Nephron progenitor cell (in vitro differentiated cells): ENCODE measurements around the gene NRCAM.

ENCODE experiments used
- DNase-seq: peaks from one replicate; pipeline ENCODE4 v3.0.0; 2021
- H3K27ac Mint-ChIP-seq: 2 replicates; pipeline ENCODE4 v1.8.0; 2021; ENCODE audit warnings: mild to moderate bottlenecking, moderate library complexity, mixed read lengths
- H3K27me3 Mint-ChIP-seq: 2 replicates; pipeline ENCODE4 v1.8.0; 2021; ENCODE audit warnings: mild to moderate bottlenecking, low read depth, mixed read lengths; ENCODE audit not compliant: poor library complexity
- H3K36me3 Mint-ChIP-seq: 2 replicates; pipeline ENCODE4 v1.8.0; 2021; ENCODE audit warnings: low read depth, mixed read lengths
- H3K4me1 Mint-ChIP-seq: 2 replicates; pipeline ENCODE4 v1.8.0; 2021; ENCODE audit warnings: mixed read lengths
- H3K4me3 Mint-ChIP-seq: 2 replicates; pipeline ENCODE4 v1.8.0; 2021; ENCODE audit warnings: mild to moderate bottlenecking, moderate library complexity, mixed read lengths
- H3K9me3 Mint-ChIP-seq: 2 replicates; pipeline ENCODE4 v1.8.0; 2021; ENCODE audit warnings: mild to moderate bottlenecking, moderate library complexity, mixed read lengths
- TF ChIP-seq, protein P1 (sequence below): fragments of 200-600 bp; sonication (generic); IDR thresholded peaks from 2 replicates; pipeline ENCODE4 v1.5.0; 2021; ENCODE audit warnings: antibody characterized with exemption

Gene NRCAM

DNA sequence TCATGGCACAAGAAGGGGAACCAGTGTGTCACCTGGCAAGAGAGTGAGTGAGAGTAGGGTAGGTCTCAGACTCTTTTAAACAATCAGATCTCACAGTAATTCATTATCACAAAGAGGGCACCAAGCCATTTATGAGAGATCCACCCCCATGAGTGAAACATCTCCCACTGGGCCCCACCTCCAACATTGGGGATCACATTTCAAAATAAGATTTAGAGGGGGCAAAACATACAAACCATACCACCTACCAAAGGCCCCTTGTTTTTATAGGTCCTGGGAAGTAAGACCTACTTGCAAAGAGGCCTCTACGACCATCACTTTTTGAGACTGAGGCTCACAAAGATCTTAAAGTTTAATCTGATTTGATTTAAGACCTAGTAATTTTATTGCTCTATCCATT, 134.9 kb downstream of the NRCAM start:
- H3K27me3 Mint-ChIP-seq: no peaks in the 10 kb centered on the region
- H3K4me3 Mint-ChIP-seq: no peak overlapping the region
- peaks cover 21% of the 10 kb centered on the region for H3K4me1 Mint-ChIP-seq
- TF ChIP-seq, protein P1, sequence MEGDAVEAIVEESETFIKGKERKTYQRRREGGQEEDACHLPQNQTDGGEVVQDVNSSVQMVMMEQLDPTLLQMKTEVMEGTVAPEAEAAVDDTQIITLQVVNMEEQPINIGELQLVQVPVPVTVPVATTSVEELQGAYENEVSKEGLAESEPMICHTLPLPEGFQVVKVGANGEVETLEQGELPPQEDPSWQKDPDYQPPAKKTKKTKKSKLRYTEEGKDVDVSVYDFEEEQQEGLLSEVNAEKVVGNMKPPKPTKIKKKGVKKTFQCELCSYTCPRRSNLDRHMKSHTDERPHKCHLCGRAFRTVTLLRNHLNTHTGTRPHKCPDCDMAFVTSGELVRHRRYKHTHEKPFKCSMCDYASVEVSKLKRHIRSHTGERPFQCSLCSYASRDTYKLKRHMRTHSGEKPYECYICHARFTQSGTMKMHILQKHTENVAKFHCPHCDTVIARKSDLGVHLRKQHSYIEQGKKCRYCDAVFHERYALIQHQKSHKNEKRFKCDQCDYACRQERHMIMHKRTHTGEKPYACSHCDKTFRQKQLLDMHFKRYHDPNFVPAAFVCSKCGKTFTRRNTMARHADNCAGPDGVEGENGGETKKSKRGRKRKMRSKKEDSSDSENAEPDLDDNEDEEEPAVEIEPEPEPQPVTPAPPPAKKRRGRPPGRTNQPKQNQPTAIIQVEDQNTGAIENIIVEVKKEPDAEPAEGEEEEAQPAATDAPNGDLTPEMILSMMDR: no peak
- no peaks in the 10 kb centered on the region for H3K36me3 Mint-ChIP-seq
- H3K27ac Mint-ChIP-seq: no peak overlapping the region
- no peak for DNase-seq
- H3K9me3 Mint-ChIP-seq: no peaks in the 10 kb centered on the region

DNA sequence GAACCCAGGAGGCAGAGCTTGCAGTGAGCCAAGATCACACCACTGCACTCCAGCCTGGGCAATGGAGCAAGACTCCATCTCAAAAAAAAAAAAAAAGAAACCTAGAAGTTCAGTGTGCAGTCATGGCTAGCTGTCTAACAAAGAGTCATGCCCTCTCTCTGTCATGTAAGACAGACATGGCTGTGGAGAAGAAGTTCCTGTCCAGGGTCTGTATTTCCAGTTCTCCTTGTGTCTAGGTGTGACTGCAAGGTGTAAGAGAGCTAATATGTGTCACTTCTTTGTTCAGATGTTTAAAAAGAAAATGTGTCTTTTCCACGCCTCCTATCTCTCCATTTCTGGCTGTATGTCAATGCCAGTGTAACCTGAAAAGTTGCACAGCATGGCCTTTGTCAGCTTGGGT, 139.5 kb downstream of the NRCAM start:
- H3K27ac Mint-ChIP-seq: no peak overlapping the region
- no peaks in the 10 kb centered on the region for H3K9me3 Mint-ChIP-seq
- H3K4me1 Mint-ChIP-seq: peaks cover 5% of the 10 kb centered on the region
- H3K36me3 Mint-ChIP-seq: no peaks in the 10 kb centered on the region
- TF ChIP-seq, protein P1: no peak
- no peaks in the 10 kb centered on the region for H3K27me3 Mint-ChIP-seq
- H3K4me3 Mint-ChIP-seq: no peak overlapping the region
- no peak for DNase-seq

DNA sequence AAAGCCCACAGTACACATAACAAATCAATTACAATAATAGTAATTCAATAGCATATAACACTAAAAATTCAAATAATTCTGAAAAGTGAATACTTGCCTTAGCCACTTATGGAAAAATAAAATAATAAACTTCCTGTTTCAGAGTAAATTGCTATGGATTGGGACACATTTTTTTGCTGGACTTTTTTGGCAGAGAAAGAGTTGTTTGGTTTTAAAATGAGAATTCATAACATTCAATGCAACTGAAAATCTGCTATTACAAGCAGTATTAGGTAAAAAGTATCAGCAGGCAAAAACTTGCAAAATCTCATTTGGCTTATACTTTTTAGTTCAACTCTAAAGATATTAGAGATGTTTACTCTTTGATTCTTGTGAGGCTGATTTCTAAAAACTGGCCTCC, 141.7 kb downstream of the NRCAM start:
- Mint-ChIP-seq H3K27ac (no peak overlapping the region), H3K4me1 (peaks cover 10% of the 10 kb centered on the region)

DNA sequence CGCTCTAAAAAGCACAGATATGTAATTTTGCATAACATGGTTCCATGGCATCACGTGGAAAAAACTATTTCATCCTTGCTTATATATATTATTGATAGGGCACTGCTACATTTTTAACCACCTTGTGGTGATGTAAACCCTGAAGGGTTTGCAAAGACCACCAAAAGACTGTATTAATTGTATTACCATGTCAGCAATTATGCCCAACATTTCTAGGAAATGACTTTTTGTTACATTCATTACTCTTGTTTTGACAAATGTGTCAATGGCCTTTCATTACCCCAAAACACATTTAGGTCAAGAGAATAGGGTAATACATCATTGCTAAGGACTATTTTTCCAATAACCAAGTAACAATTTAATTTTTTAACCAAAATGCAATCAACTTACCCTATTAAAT, 142.2 kb downstream of the NRCAM start:
- Mint-ChIP-seq H3K4me1 (peaks cover 10% of the 10 kb centered on the region), H3K4me3 (no peak overlapping the region), H3K27ac (no peak overlapping the region), H3K9me3 (no peaks in the 10 kb centered on the region), H3K36me3 (no peaks in the 10 kb centered on the region), H3K27me3 (no peaks in the 10 kb centered on the region)
- no peak for DNase-seq
- TF ChIP-seq, protein P1: no peak

More for the DNA sequence above, 141.7 kb downstream of the NRCAM start:
- no peaks in the 10 kb centered on the region for H3K36me3 Mint-ChIP-seq
- TF ChIP-seq, protein P1: no peak
- DNase-seq: no peak
- no peak overlapping the region for H3K4me3 Mint-ChIP-seq
- no peaks in the 10 kb centered on the region for H3K9me3 Mint-ChIP-seq
- H3K27me3 Mint-ChIP-seq: no peaks in the 10 kb centered on the region

DNA sequence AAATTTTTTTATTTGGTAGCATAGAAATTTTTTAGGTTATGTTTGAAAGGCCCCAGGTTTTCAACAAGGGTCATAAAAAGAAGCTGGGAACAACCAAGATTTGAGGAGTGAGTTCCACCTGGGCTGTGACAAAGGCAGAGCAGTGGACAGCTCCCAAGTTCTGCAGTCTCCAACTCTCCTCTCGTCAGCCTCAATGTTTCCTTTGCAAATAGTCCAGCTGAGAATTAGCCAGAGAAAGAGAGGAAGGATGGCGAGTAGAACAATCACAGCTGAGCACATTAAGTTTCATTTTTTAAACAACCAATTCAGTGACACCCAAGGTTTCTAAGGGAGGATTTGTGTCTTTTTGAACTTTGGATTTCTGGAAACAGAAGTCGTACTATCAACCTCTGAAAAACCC, 143.2 kb downstream of the NRCAM start:
- Mint-ChIP-seq H3K27ac (no peak overlapping the region), H3K36me3 (no peaks in the 10 kb centered on the region), H3K9me3 (no peaks in the 10 kb centered on the region), H3K4me3 (no peak overlapping the region), H3K4me1 (peaks cover 20% of the 10 kb centered on the region), H3K27me3 (peaks cover 4% of the 10 kb centered on the region)
- DNase-seq: no peak
- TF ChIP-seq, protein P1: no peak

DNA sequence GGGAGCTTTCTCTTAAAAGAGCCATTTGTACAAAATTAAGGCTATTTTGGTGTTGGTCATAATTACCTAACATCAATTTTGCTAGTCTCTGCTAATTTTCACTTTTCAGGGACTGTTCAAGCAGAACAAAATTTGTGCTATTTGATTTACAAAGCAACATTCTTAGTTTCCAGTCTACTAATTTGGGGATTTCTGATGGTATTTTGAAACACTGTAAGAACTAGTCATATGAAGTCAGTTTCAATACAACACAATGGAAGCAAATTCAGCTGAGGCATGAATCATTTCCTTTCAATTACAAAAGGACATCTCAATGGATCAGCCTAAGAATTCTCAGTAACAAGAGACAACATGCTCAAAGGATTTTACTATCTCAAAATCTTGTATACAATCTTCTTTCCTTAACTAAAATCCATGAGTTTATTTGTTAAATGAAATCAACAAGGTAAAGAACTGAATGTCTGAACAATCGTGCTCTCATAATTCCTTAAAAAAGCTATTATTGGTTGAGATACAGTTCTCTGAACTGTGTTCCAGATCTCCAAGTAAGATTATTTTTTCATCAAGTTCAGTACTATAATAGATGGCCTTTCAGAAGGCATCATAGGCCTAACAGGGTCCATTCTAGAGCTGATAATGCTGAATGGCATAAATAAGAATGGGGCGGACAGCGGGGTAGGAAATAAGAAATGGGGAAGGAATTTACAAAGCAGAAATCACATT, 144.6 kb downstream of the NRCAM start:
- no peak for DNase-seq
- Mint-ChIP-seq H3K4me3 (no peak overlapping the region), H3K36me3 (no peaks in the 10 kb centered on the region), H3K4me1 (peaks cover 35% of the 10 kb centered on the region), H3K27ac (no peak overlapping the region), H3K9me3 (no peaks in the 10 kb centered on the region), H3K27me3 (peaks cover 4% of the 10 kb centered on the region)
- TF ChIP-seq, protein P1: no peak
